ENCODE data around the gene ZNF750. TPM values are rescaled to one million over a fixed set of nuclear protein-coding genes. Genes with fewer than 3 reads are reported as not detected.

Gene ZNF750
- total RNA-seq, 4 donors from 2014 or later = not detected

GRCh38 chr17:82876602-82877379, 37.0 kb upstream of the ZNF750 start:
- TF ChIP-seq CTCF (IDR thresholded peaks at IDR 0.05; ENCODE audit: low read depth) = no peak

DNA sequence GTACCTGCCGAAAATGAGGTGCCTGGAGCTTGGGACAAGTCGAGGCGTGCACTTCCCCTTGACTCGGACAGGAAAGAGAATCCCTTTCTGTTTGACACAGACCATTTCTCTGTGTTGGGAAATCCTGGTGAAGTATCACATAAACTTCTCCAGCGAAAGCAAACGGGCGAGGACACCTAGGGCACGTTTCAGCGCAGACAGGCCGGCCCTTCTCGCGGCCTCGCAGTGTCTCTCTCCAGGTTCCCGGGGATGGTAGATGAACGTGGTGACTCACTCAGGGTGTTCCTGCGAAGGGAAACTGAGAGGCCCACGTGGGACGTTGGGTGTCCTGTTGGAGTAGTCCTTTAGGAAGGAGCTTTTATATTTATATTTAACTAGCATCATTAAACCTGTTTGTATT, 36.3 kb upstream of the ZNF750 start:
- no peak for TF ChIP-seq CTCF (IDR thresholded peaks at IDR 0.05; ENCODE audit: low read depth)

GRCh38 chr17:82875407-82875856, 35.6 kb upstream of the ZNF750 start:
- TF ChIP-seq CTCF (IDR thresholded peaks at IDR 0.05; ENCODE audit: low read depth) = no peak

- TF ChIP-seq CTCF (IDR thresholded peaks at IDR 0.05; ENCODE audit: low read depth) = no peak
These were observed 34.4 kb upstream of the ZNF750 start for GRCh38 chr17:82874011-82874835.

- TF ChIP-seq CTCF (IDR thresholded peaks at IDR 0.05; ENCODE audit: low read depth) = no peak
These were observed 33.7 kb upstream of the ZNF750 start for GRCh38 chr17:82873521-82873920.

- no peak for TF ChIP-seq CTCF (IDR thresholded peaks at IDR 0.05; ENCODE audit: low read depth)
These were observed 33.0 kb upstream of the ZNF750 start for GRCh38 chr17:82872591-82873520.
